ENCODE measurements around the gene KCNQ1.

KCNQ1 gene

GRCh38 chr11:2559527-2560311 lies 114.9 kb downstream of the KCNQ1 start:
- Mint-ChIP-seq H3K36me3 (ENCODE audit: low read depth) (no peaks in the 10 kb centered on the region), H3K27me3 (no peaks in the 10 kb centered on the region), H3K9me3 (no peaks in the 10 kb centered on the region), H3K4me3 (no peak overlapping the region), H3K4me1 (ENCODE audit: low read depth) (no peaks in the 10 kb centered on the region), H3K27ac (no peak overlapping the region)

DNA sequence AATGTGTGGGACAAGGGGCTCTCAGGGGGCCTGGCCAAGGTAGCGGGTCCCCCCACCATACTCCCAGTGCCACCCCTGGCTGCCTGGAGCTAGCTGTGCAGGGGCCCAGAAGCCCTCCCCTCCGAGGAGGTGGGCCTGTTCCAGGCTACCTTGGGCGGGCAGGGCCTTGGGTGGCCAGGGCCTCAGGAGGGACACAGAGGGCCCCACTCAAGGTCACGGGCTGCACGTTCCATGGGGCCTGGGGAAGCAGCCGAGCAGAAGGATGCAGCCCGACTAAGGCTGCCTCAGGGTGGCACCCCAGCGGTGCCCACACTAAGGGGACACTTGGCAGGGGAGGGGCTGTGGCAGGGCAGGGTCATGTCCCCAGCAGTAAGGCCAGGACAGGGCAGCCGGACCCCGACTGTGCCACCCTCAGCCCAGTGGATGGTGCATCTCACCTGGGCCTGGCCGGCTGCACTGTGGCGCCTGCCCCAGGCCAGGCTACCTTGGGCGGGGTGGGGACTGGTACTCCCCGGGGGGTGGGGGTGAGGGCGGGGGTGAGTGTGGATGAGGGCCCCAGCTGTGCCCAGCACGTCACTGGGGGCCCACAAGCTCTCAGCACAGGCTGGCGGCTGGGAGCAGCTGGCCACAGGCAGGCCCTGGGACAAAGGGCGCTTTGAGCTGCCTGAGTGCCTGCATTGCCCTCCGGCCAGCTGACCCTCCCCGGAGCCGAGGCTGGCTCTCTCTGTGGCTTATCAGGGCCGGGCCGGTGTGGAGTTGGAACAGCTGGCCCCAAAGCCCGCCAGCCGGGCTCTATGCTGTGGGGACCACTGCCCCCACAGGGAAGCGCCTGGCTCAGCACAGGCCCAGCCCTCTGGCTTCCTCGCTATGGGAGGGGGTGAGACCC lies 117.1 kb downstream of the KCNQ1 start:
- no peaks in the 10 kb centered on the region for H3K4me1 Mint-ChIP-seq (ENCODE audit: low read depth)

GRCh38 chr11:2562890-2563212 lies 118.0 kb downstream of the KCNQ1 start:
- Mint-ChIP-seq H3K27me3 (no peaks in the 10 kb centered on the region), H3K4me3 (no peak overlapping the region), H3K4me1 (ENCODE audit: low read depth) (no peaks in the 10 kb centered on the region), H3K9me3 (no peaks in the 10 kb centered on the region), H3K36me3 (ENCODE audit: low read depth) (no peaks in the 10 kb centered on the region), H3K27ac (no peak overlapping the region)

More for the DNA sequence above, 117.1 kb downstream of the KCNQ1 start:
- no peak overlapping the region for H3K4me3 Mint-ChIP-seq
- no peaks in the 10 kb centered on the region for H3K9me3 Mint-ChIP-seq
- H3K27ac Mint-ChIP-seq = no peak overlapping the region
- no peaks in the 10 kb centered on the region for H3K36me3 Mint-ChIP-seq (ENCODE audit: low read depth)
- H3K27me3 Mint-ChIP-seq = no peaks in the 10 kb centered on the region

DNA sequence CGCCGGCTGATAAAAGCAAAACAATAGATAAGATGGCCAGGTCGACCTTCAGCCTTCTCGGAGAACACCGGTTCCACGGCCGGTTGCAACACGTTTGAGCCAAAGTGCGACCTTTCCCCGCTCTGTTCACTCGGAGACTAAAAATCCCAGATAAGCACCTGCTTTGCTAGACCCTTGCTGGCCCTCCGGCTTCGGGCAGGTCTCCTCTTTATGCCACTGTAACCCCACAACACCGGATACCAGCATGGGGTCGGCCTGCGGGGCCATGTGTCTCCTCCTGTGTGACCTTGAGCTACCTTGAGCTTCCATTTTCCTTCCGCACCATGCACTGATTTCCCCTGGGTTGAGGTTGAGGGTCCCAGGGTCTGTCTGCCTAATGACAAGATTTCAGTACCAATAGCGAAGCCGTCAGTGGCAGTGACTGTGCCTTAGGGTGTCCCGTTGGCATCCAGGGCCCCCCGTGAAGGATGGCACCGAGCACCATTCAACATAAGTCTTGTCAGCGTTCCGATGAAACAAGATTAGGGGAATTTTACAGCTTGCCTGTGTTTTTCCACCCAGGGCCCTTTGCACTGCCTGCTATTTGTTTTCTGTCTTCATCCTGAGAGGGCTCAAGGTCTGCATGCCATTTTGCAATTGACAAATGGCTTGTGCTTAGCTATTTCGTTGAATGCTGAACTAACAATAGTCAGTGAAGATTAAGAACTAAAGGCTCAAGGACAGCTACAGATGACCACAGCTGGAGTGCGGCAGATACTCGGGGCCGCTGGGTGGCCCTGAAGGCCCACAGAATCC lies 118.6 kb downstream of the KCNQ1 start:
- no peaks in the 10 kb centered on the region for H3K36me3 Mint-ChIP-seq (ENCODE audit: low read depth)
- H3K27me3 Mint-ChIP-seq = no peaks in the 10 kb centered on the region
- H3K9me3 Mint-ChIP-seq = no peaks in the 10 kb centered on the region
- H3K4me3 Mint-ChIP-seq = no peak overlapping the region
- H3K4me1 Mint-ChIP-seq (ENCODE audit: low read depth) = no peaks in the 10 kb centered on the region
- H3K27ac Mint-ChIP-seq = no peak overlapping the region

- Mint-ChIP-seq H3K9me3 (no peaks in the 10 kb centered on the region), H3K4me3 (no peak overlapping the region), H3K27ac (no peak overlapping the region), H3K36me3 (ENCODE audit: low read depth) (no peaks in the 10 kb centered on the region), H3K4me1 (ENCODE audit: low read depth) (no peaks in the 10 kb centered on the region), H3K27me3 (no peaks in the 10 kb centered on the region)
Measured at GRCh38 chr11:2564008-2564530, 119.3 kb downstream of the KCNQ1 start.

DNA sequence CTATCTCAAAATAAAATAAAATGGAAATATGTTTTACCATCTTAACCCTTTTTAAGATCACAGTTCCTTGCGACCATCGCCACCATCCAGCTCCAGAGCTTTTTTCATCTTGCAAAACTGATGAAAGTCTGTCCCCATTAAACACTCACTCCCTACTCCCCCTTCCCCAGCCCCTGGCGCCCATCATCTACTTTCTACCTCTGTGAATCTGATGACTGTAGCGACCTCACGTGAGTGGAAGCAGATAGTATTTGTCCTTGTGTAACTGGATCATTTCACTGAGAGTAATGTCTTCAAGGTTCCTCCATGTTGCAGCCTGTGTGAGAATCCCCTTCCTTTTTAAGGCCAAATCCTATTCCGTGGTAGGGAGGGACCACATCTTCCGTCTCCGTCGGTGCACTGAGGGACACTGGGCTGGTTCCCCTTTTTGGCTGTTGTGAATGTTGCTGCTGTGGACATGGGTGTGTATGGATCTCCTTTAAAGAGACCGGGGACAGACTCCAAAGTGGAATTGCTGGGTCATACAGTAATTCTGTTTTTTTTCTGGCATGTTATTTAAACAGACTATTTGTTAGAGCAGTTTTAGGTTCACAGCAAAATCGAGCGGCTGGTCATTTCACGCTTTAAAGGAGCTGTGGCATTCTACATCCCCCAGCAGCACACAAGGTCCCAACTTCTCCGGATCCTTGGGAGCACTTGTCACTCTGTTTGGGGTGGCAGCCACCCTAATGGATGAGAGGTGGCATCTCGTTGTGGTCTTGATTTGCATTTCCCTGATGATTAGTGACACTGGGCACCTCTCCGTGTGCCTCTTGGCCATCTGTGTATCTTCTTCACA lies 120.0 kb downstream of the KCNQ1 start:
- Mint-ChIP-seq H3K4me1 (ENCODE audit: low read depth) (no peaks in the 10 kb centered on the region), H3K27ac (no peak overlapping the region), H3K36me3 (ENCODE audit: low read depth) (no peaks in the 10 kb centered on the region), H3K27me3 (no peaks in the 10 kb centered on the region), H3K9me3 (no peaks in the 10 kb centered on the region), H3K4me3 (no peak overlapping the region)

DNA sequence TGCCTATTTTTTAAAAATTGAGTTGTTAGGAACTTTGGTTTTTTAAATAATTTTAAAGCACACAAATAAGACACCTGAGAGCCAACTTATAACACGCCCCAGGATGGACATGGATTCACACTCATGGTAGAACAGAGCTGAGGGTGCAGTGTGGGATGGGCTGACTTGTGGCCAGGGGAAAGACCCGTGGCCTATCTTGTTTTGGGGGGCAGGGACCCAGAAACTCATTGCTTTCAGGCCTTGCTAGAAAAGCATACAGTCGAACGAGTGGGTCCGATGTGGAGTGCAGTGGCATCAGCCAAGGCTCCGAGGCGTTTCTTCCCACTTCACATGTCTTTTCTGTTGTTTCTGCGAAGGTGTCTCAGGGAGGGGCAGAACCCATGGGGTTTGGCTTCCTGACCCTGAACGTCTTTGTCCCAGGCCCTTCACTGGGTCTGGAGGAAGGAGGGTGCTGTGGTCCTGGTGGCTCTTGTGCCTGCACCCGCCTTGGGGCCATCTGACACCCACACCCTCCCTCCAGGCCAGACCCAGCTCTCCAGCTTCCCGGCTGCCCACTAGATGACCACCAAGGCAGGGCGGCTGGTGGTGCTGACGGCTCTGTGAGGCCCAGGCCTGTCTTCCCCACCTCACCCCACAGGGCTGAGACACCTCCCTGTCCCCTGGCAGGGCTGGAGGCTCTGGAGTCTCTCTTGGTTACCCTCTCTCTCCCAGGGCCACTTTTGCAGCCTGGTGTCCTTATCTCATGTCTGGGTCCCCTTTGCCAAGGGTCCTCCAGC lies 120.8 kb downstream of the KCNQ1 start:
- Mint-ChIP-seq H3K4me1 (ENCODE audit: low read depth) (no peaks in the 10 kb centered on the region), H3K4me3 (no peak overlapping the region), H3K27me3 (no peaks in the 10 kb centered on the region), H3K36me3 (ENCODE audit: low read depth) (no peaks in the 10 kb centered on the region), H3K9me3 (no peaks in the 10 kb centered on the region), H3K27ac (no peak overlapping the region)

- no peaks in the 10 kb centered on the region for H3K36me3 Mint-ChIP-seq (ENCODE audit: low read depth)
- H3K9me3 Mint-ChIP-seq = no peaks in the 10 kb centered on the region
- no peak overlapping the region for H3K27ac Mint-ChIP-seq
- no peaks in the 10 kb centered on the region for H3K4me1 Mint-ChIP-seq (ENCODE audit: low read depth)
- no peak overlapping the region for H3K4me3 Mint-ChIP-seq
- no peaks in the 10 kb centered on the region for H3K27me3 Mint-ChIP-seq
Measured at GRCh38 chr11:2566223-2567025, 121.6 kb downstream of the KCNQ1 start.

DNA sequence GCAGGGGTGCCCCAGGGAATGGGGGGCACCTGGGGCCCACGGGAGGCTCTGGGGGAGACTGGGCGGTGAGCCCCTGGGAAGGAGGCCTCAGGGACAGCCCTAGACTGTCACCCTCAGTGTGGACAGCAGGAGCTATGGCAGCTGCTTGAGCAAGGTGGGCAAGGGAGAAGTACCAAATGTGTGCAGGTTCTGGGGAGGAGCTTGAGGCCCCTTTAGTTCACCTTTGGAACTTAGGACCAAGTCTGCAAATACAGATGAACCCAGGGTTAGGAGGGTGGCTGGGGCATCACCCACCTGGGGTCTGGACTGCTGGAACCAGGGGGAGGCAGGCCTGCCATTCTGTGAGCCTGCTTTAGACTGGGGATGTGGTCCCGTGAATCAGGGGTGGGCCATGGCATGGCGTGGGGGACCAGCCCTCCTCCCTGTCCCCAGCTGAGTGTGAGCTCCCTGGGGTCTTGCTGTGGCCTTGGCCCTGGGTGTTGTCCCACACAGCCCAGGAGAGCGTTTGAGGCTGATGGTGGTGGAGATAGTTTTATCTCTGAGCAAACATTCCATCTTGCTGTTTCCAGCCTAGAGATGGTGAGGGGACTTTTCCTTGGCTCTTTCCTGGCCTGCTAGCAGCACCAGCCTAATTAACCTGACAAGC lies 122.3 kb downstream of the KCNQ1 start:
- no peak overlapping the region for H3K27ac Mint-ChIP-seq
- no peak overlapping the region for H3K4me3 Mint-ChIP-seq

GRCh38 chr11:2569321-2569721 lies 124.5 kb downstream of the KCNQ1 start:
- Mint-ChIP-seq H3K4me3 (no peak overlapping the region), H3K27ac (no peak overlapping the region), H3K27me3 (no peaks in the 10 kb centered on the region), H3K4me1 (ENCODE audit: low read depth) (no peaks in the 10 kb centered on the region), H3K36me3 (ENCODE audit: low read depth) (no peaks in the 10 kb centered on the region), H3K9me3 (no peaks in the 10 kb centered on the region)

More for the DNA sequence above, 122.3 kb downstream of the KCNQ1 start:
- Mint-ChIP-seq H3K4me1 (ENCODE audit: low read depth) (no peaks in the 10 kb centered on the region), H3K36me3 (ENCODE audit: low read depth) (no peaks in the 10 kb centered on the region), H3K9me3 (no peaks in the 10 kb centered on the region), H3K27me3 (no peaks in the 10 kb centered on the region)

DNA sequence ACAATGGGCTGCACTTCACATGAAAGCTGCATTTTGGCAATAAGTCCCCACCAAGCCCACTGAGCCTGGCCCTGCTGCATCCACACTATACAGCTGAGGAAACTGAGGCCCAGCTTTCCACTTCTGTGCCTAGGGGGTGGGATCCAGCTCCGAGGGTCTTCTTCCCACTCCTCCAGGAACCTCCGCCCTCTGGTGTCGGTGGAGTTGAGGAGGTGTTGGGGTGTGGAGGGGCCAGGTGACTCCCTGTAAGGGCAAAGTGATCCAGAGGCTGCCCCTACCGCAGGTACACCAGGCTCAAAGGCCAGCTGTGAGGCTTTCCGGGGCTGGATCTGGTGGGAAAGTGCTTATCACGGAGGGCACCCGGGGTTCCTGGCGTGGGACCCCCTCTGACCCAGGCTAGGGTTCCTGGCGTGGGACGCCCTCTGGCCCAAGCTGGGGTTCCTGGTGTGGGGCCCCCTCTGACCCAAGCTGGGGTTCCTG lies 125.0 kb downstream of the KCNQ1 start:
- Mint-ChIP-seq H3K27ac (no peak overlapping the region), H3K4me3 (no peak overlapping the region), H3K27me3 (no peaks in the 10 kb centered on the region), H3K4me1 (ENCODE audit: low read depth) (no peaks in the 10 kb centered on the region), H3K36me3 (ENCODE audit: low read depth) (no peaks in the 10 kb centered on the region), H3K9me3 (no peaks in the 10 kb centered on the region)

DNA sequence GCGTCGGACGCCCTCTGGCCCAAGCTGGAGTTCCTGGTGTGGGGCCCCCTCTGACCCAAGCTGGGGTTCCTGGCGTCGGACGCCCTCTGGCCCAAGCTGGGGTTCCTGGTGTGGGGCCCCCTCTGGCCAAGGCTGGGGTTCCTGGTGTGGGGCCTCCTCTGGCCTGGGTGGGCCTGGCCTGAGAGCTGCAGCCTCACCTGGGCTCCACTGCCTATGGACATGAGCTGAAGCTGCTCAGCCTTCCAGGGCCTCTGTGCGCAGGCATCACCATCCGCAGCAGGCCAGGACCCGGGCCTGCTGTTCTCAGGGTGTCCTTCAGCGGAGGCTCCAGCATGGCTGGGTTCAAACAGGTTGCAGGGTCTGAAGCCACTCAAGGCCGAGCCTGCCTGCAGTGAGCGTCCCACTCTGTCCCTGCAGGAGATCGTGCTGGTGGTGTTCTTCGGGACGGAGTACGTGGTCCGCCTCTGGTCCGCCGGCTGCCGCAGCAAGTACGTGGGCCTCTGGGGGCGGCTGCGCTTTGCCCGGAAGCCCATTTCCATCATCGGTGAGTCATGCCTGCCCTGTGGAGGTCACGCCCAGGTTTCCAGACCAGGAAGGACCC lies 125.5 kb downstream of the KCNQ1 start:
- Mint-ChIP-seq H3K36me3 (ENCODE audit: low read depth) (no peaks in the 10 kb centered on the region), H3K4me1 (ENCODE audit: low read depth) (no peaks in the 10 kb centered on the region), H3K9me3 (no peaks in the 10 kb centered on the region), H3K4me3 (no peak overlapping the region), H3K27ac (no peak overlapping the region), H3K27me3 (no peaks in the 10 kb centered on the region)

All from stimulated activated naive CD8-positive, alpha-beta T cell treated with anti-CD3 and anti-CD28 coated beads, Interleukin-15, Interleukin-2, amounts not matched to agents 100 ng/mL and 50 ng/mL, for 24 hours (primary cell).